Astrocyte of the cerebellum (primary cell): Measurements from ENCODE around the gene WIZ.

ENCODE experiments used
- DNase-seq: peaks from one replicate; pipeline ENCODE4 v3.0.0-alpha.2; 2011; ENCODE audit warnings: low read depth
- H3K4me3 ChIP-seq: 2 replicates; pipeline ENCODE4 v1.5.1; 2011; ENCODE audit warnings: mild to moderate bottlenecking, low read depth, low read length, moderate library complexity
- in situ Hi-C: cut with HindIII; loops from 2 replicates; pipeline ENCODE4 v1.10.0; 2017; ENCODE audit warnings: low sequenced_read_pairs
- TF ChIP-seq, protein P1 (sequence below): IDR thresholded peaks from 2 replicates; pipeline ENCODE4 v1.5.1; 2012; ENCODE audit warnings: low read length, low read depth, moderate library complexity, mild to moderate bottlenecking; ENCODE audit errors: missing control alignments

WIZ gene

DNA sequence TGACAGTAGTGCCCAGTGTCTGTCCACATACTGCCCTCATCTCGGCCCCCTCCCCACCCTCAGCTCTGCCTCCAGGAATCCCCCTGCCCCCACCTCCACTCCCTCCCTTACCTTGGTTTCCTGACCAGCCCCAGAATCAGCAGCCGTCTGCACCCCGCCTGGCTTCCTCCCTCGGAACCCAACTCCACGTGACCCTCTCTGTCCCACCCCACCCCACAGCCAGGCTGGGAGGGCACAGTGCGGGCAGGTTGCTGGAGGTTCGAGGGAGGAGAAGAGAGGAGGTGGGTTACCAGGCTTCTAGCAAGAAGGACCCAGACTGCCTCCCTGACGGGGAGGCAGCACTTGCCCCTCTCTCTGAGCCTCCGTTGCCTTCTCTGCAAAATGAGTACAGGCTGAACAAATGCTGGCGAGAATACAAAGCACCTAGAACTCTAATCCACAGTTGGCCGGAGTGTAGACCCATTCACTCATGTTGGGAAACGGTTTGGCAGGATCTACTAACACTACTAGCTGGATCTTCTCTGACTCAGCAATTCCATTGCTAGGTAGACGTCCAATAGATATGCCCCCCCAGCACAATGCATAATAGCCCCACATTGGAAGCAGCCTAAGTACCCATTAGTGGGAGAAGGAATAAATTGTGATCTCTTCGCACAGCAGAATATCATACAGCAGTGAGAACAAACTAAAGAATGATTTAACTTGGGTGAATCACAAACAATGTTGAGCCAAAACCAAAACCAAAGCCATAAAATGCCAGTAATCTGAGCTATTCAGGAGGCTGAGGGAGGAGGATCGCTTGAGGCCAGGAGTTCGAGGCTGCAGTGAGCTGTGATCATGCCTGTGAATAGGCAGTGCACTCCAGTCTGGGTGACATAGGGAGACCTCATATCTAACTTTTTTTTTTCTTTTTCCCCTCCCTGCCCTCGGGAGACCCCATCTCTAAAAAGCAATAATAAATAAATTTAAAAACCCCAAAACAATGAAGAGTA lies 14.9 kb upstream of the WIZ start, which contains the start of gene RASAL3:
RASAL3 (minus strand) TSS at position 151 of the 992 bp plus-strand sequence. CDS start 186 bp downstream, outside the sequence.
- in situ Hi-C loops: no loop called here
- DNase-seq: no peak
- H3K4me3 ChIP-seq: no peak within 1 kb of the TSS
- TF ChIP-seq, protein P1, sequence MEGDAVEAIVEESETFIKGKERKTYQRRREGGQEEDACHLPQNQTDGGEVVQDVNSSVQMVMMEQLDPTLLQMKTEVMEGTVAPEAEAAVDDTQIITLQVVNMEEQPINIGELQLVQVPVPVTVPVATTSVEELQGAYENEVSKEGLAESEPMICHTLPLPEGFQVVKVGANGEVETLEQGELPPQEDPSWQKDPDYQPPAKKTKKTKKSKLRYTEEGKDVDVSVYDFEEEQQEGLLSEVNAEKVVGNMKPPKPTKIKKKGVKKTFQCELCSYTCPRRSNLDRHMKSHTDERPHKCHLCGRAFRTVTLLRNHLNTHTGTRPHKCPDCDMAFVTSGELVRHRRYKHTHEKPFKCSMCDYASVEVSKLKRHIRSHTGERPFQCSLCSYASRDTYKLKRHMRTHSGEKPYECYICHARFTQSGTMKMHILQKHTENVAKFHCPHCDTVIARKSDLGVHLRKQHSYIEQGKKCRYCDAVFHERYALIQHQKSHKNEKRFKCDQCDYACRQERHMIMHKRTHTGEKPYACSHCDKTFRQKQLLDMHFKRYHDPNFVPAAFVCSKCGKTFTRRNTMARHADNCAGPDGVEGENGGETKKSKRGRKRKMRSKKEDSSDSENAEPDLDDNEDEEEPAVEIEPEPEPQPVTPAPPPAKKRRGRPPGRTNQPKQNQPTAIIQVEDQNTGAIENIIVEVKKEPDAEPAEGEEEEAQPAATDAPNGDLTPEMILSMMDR: no peak

DNA sequence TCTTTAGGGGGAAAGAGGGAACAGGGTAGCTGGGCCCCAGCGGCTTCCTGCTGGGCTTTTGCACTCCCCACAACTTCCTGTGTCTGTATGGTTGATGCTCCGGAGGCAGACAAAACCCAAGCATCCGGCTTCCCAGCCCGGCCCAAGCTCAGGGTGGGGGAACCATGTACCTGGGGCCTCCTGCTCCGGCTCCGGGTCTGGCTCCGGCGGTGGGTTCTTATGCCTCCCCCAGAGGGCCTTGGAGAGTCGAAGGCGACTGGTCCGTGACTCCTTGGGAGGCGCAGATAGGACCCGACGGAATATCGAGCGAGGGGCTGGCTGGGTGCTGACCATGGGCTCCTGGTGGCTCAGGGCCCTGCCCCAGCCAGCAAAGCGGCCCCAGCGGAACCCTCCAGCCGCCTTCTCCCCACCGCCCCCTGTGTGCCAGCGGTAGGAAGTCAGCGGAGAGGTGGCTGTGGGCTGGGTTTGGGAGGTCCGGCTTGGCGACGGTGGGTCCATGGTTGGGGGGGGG lies 14.2 kb upstream of the WIZ start:
- DNase-seq: no peak
- no peak overlapping the region for H3K4me3 ChIP-seq
- in situ Hi-C loops: no loop called here
- TF ChIP-seq, protein P1: no peak

DNA sequence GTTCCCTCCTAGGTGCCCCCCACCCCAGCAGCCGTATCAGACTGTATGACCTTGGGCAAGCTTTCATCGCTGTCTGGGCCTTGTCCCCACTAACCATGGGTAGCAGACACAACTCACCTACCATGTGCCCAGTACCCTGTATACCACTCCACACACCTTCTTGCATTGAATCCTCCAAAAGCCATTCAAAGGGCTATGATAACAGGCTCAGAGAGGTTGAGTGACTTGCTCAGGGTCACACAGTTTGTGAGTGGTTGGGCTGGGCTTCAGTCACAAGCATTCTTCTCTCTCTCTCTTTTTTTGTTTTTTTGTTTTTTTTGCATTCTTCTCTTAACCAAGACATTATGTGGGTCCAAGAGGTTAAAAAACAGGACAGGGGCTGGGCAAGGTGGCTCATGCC lies 11.9 kb upstream of the WIZ start:
- in situ Hi-C loops: no loop called here
- TF ChIP-seq, protein P1: no peak
- no peak for DNase-seq
- no peak overlapping the region for H3K4me3 ChIP-seq

DNA sequence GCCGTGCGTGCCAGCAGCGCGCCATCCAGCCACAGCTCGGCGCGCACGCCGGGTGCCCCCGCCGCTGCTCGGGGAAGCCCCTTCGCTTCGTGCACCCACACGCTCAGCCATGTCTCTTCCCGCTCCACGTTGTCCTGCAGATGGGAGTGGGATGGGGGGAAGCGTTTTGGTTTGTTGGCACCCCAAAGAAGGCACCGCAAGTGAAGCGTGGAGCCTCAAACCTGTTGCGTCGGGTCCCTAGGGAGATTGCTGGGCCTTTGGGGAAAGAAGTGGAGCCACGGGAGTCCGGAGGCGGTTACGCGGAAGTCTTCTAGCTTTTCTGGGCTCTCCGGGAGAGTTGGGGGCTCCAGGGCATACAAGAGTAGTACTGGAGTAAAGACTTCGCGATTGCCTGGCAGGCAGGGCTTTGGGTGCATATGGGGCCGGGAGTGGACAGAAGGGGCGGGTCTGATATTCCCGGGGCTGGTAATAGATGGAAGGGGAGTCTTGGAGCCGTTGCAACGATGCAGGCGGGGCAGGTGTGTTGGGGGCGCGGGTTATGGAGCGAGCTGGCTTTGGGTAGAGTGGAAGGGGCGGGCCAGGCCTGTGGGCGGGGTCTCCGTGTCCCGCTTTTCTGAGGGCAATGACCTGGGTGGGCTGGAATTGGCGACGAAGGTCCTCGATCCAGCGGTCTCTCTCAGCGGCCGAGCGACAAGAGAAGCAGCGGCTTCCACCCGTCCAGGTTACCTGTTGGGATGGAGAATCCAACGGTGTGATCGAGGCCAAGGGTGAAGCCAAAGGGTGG lies 8.1 kb upstream of the WIZ start:
- no peak overlapping the region for H3K4me3 ChIP-seq
- in situ Hi-C loops: no loop called here
- no peak for DNase-seq
- TF ChIP-seq, protein P1: no peak

DNA sequence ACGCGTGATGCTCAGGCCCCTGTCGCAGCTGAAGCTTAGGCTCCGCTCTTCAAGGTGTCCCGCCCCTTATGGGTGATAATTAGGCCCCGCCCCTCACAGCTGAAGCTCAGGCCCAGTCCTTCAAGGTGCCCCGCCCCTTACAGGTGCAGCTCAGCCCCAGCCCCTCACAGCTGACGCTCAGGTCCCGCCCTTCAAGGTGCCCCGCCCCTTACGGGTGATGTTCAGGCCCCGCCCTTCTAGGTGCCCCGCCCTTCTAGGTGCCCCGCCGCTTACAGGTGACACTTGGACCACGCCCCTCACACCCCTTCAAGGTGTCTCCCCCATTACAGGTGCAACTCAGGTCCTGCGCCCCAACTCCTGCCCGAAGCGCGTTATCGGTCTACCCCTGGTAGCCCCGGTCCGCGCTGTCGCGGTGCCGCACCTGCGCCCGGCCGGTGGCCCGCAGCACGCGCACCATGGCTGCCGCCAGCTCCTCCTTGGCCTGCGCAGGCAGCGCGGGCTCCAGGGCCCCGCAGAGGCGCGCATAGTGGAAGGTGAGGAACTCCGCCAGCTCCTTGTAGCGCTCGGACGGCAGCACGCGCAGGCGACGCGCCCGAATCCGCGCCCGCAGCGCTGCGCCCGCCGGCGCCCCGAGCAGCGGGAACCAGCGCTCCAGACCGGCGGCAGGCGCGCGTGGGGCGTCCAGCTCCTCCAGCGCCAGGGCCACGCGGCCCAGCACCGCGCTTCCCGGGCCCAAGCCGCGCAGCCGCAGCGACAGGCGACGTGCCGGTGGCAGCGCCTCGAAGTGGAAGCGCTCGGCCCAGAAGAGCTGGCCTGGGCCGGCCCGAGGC lies 7.3 kb upstream of the WIZ start:
- in situ Hi-C loops: no loop called here
- DNase-seq: no peak
- H3K4me3 ChIP-seq: no peak overlapping the region
- TF ChIP-seq, protein P1: no peak
